Muscle of arm (tissue), 12 donors: ENCODE data around the gene FAM227B. TPM values are rescaled to one million over a fixed set of nuclear protein-coding genes. Genes with fewer than 3 reads are reported as not detected.
"Not testable (repeated sequence)": the region's sequence is repeated elsewhere in the genome, so short reads cannot be mapped to it uniquely, and the experiment has no call there.

Source experiments
- DNase-seq: peaks from one replicate; pipeline ENCODE4 v3.0.0-alpha.2; 2013
- polyA plus RNA-seq, 12 donors: library from polyadenylated mRNA; unstranded; fragments of 120-200 nt; gene quantifications; one replicate each; pipeline ENCODE4 v1.2.1, GENCODE V29; 2013; ENCODE audit not compliant: insufficient read length in 12 of 12

FAM227B gene
- polyA plus RNA-seq, 12 donors: 5.8 to 15.8 (median 8.5) TPM; not detected in 1

DNA sequence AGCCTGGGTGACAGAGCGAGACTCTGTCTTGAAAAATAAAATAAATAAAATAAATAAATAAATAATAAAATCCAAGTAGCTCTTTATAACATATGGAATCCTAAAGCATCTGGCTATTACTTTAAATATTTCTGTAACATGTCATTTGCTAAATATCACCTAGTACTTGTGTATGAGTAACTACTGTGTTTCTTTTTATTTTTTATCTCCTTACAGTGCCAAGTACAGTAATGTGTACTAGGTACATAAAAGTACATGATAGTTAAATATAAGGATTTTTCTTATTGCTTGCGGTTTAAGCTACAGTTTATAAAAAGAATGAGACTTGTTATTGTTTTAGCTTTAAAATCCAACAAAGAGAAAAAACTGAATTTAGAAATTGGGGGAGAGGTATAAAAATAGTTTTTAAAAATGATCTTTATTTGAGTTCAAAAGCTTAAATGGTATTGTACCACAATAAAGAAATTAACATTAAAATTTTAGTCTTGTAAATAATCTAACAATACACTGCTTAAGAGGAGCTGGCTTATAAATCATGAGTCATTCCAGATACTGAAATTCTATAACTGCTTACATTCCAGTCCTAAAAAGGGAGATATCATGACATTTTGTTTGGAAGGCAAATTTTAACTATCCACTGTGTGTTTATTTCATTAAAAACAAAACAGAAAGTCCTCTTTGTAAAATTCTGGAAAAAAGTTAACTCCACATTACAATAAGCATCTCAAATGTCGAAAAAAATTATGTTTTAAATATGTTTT lies 124.4 kb downstream of the FAM227B start:
- no peak for DNase-seq

DNA sequence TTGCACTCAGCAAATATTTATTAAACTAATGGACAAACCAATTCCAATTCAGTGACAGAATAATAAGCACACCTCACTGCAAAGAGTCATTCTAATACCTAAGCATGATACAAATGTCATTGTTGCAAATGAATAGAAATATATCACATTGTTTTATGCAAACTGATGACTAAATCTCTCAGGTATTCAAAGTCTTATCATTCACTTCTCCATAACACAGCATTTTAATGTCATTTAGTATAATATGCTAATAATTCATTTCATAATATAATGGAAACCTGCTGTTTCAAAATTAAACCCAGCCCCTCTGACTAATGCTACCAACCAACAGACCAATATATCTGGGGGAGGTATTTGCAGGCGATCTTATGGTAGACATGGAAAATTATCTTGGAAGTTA lies 125.8 kb downstream of the FAM227B start:
- no peak for DNase-seq

DNA sequence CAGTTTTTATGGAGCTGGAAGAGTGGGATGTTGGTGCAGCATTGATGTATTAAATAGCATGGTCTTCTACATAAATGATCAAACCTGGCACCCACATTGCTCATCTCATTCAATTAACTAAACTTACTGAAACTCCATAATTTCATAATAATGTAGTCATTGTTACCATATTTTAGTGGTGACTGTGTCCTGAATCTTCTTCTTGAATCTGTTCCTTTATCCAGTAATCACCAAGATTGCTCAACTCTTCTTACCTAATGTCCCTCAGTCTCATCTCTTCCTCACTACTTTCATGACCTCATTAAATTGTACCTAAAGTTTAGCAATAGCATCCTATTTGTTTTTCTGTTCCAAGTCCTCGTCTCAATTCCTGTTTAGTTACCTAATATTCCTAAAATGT lies 127.8 kb downstream of the FAM227B start:
- no peak for DNase-seq

DNA sequence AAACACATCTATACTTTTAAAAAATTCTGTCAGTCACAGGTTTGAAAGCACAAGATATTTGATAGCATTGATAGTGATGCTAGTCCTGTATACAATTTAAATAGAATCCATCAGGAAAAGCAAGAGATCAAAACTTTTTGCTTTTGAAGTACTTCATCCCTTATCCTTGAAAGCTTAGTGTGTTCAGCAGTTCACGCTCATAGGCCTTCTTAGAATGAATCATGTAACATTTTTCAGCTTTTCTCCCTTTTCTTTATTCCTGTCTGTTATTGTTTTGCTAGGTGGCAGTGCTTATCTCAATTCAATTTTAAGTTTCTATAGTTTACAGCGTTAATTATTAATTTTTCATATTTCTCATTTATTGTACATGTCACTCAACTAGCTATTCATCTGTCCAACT lies 128.5 kb downstream of the FAM227B start:
- no peak for DNase-seq

DNA sequence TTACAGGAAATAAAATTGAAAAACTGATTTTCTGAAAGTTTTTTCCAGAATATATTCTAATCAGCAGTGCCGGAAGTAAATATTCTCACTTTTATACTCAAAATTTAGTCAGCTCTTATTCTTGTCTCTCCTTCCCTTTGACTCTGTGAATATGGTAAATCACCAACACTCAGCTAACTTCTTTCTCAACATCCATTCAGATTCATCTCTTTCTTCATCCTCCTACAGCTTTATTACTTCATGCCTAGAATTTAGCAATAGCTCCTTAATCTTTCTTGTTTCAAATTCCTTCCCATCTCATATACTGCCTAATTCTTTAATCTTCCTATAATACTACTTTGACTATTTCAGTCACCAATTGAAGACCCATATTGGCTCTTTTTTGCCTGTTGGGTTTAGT lies 129.7 kb downstream of the FAM227B start:
- no peak for DNase-seq

DNA sequence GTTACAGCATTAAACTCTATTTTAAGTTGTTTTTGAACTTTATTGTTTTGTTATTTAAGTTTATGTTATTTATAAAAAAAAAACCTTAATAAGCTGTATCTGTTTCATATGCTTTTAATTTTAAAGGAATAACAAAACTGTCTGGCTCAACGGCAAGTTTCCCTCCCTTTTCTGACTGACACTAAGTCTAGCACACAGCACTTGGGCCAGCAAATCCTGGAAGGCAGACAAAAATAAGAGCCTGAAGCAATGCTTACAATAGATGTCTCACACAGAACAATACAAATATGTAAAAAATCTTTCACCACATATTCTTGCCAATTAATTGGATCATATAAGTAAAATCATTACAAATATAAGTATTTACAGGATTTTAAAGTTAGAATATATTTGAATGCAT lies 135.2 kb downstream of the FAM227B start:
- peak; percentile 45 for DNase-seq

DNA sequence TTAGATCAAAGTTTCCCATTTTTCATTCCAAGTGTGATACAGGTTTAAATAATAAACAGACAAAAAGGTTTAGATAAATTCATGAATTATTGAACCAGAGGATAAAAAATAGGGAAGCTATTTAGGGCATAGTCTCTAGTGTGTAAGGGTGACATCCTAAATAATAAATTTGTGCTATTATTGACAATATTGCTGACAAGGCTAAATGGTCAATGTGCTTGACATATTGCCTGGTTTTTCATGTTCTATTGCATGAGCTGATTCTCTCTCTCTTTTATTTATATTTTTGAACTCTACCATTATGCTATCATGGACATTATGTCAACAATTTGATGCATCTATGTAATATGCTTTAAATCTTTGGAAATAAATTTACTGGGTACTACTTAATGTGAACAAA lies 141.6 kb downstream of the FAM227B start:
- DNase-seq: not testable (repeated sequence)

DNA sequence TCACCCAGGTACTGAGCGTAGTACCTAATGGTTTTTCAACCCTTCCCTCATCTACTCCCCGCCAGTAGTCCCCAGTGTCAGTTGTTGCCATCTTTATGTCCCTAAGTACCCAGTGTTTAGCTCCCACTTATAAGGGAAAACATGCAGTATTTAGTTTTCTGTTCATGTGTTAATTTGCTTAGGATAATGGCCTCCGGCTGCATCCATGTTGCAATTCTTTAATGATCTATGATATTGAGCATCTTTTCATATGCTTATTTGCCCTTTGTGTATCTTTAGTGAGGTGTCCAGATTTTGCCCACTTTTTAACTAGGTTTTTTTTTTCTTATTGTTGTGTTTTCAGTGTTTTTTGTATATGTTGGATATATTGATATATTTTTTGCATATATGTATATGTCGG lies 142.6 kb downstream of the FAM227B start:
- DNase-seq: not testable (repeated sequence)

DNA sequence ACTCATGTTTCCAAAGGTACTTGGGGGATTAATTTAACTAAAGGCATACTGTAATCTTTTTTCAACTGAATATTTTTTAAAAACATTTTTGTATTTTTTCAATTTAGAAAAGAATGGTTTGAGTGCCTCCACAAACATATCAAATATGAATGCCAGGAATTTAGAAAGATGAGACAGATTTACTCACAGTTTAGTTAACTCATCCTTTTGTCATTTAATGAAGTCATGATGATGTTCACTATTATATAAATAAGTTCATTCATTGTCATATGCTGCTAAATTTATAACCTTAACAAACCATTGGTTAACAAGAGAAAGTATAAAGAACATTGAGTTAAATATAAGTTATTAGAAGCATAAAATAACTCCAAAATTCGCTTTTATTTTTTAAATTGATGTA lies 147.6 kb downstream of the FAM227B start:
- DNase-seq: no peak

DNA sequence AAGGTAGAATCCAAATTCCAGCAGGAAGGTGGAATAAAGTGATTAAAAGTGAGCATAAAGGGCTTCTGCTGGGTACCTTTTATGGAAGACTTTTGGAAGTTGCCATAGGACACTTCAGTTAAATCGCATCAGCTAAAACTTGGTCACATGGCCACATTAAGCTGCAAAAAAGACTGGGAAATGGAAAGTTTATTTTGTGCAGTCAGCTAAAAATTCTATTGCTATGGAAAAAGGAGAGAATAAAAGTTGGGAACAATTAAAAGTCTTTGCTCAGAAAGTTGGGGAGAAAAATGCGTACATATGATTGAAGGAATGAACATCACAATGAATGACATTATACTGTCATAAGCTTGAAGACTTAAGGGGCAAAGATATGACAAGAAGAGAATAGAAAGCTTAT lies 148.3 kb downstream of the FAM227B start:
- DNase-seq: no peak

DNA sequence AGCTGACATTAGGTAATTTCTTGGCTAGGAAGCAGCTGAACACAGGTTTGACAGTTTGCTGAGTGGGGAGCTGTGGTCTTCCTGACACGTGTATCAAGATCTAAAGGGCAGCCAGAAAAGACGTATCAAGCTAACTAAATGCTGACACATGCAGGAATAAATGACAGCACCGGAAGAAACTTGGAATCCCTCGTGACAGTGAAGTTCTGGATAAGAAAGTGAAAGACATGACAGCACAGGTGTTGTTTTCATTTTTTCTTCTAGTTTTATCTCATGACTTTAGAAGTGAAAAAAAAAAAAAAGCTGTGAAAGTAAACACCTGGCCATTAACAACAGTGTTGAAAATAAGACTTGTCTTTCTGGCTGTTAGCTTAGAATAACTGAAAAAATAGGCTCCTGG lies 148.9 kb downstream of the FAM227B start:
- DNase-seq: no peak

DNA sequence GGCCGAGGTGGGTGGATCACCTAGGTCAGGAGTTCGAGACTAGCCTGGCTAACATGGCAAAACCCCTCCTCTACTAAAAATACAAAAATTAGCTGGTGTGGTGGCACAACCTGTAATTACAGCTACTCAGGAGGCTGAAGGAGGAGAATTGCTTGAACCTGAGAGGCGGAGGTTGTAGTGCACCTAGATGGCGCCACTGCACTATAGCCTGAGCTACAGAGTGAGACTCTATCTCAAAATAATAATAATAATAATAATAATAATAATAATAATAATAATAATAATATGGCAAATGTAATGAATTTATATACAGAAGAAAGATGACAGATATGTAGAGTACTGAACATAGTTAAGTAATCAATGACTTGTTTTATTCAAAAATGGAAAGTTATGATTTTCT lies 149.4 kb downstream of the FAM227B start:
- DNase-seq: not testable (repeated sequence)

DNA sequence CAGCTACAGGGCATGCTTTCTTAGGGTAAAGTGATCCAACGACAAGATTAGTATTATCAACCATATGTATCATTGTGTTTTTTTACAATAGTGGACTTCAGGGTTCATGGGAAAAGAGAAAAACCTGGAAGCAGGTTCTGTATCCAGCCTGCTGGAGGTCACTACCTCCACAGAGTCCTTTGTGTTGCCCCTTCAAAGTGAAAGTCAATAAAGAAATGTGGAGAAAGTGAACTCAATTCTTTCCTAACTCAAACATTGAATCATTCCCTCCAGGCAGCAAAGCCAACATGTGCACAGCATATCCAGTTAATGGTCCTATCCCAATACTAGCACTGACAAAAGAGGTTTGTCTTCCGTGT lies 152.2 kb downstream of the FAM227B start:
- no peak for DNase-seq

DNA sequence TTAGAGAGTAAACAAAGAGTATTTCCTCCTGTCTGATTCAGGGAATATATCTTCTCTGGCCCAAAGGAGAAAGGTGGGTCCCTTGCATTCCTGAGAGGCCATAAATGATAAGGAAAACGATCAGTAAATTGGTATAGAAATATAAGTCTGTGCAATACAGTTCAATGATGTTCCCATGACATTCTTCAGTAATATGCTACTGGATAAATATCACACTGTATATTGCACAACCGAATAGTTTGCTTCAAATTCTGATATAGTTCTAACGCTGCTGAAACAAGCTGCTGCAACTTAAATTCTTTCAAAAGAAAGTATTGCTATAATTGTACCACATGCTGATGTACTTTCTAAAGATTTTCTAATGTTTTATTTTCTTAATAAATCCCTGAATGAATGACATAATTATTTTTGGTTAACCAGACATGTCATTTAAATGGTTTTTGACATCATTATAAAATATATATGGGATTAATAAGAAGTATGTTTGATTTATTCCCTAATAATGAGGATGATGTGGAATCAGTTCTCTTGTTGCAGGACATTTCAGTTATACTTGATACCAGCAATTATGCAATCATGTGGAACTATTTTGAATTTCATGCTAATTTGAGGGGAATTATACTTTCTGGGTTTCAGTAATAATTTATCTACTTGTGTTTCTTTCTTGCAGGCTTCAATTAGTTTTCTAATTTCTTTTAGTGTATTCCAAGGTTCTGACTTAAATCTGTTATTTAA lies 152.7 kb downstream of the FAM227B start:
- DNase-seq: no peak

DNA sequence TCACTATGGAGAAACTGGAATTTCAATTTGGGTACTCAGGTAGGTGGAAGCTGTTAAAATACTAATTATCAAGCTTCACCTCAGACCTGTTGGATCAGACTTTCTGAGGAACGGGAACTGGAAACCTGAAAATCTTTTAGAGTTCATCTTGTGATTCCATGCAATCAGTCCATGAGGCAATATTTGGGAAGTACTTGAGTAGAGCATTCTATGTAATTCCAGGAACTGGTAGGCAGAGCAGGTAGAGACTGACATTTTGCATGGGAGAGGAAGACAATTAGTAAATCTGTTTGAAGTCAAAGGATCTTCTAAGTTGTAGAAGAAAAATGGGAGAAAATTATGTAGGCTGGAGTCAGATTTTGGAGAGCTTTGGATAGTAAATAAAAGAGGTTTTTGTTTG lies 154.5 kb downstream of the FAM227B start:
- no peak for DNase-seq

DNA sequence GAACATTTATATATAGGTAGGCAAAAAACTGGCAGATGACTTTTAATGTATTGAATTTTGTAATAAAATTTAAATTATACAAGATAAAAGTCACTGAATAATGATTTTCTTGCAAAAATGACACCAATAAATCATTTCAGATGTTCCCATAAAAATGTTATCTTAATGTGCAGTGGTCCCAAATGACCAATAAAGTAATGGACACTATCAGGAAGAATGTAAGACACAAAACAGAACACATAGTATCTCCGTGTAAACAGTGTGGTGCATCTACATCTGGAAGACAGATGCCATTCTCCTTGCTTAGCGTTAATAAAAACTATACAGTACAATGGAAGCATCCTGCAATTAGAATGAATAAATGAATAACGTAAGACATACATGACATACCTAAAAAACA lies 156.1 kb downstream of the FAM227B start:
- no peak for DNase-seq

DNA sequence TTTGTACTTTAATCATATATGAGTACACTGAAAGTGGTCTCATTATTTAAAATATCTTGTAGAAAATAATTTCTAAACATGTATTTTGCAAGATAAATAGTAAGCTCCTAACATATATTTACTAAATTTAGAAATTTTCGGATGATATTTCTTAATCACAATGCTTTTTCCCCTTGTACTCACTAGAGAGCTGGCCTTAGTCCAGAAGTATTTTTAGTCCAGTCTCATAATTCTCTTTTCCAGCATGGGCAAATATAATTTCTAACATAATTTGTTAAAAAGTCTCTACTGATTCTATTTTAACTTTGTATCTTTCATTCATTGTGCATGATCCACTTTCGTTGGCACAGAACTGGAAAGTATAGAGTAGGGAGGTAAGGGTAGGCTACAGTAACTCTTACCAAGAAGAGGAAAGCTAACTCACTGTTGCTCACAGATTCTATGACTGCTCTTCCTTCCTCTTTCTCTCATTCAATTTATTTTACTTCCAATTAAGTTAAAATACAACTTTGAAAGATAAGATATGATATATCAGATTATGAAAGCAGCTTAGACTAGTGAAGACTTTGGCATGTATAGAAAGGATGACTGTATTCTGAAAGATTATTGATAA lies 158.3 kb downstream of the FAM227B start:
- no peak for DNase-seq

DNA sequence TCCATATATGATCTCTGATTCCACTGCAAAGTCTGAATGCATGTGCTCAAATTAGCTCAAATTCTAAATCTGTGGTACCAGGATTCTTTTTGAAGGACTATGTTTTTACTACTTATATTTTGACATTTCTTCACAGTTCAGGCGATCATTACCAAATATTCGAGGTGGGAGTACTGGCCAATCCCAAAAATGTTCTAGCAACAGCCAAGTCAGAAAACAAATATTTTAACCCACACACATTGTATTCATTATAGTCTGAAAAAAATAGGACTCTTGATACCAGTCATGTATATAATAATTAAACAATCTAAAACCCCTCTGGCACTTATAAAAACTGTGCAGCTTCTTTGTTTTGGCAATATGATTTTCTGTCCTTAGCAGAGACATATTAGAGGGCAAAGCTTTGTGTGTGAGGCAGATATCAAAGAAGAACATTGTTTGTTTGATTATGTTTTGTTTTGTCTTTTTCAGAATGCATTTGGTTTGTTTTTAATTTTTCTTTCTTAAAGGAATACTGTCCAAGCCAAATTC lies 160.1 kb downstream of the FAM227B start:
- DNase-seq: no peak

DNA sequence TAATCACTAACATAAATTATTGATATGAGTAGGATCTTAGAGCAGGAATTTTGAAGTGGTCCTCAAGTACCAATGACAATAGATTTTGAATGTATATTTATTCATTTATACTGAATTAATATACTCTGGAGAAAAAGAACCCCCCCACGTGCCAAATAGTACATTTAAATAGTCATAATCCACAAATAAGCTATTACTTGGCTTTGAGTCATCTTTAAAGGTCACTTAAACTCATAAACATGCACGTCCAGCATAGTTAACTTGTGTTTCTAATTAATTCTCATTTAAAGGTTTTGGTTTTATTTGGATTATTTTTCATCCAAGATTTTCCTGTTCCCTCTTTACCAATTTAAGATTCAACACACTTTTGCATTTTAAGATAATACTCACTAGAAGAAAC lies 162.5 kb downstream of the FAM227B start:
- no peak for DNase-seq

DNA sequence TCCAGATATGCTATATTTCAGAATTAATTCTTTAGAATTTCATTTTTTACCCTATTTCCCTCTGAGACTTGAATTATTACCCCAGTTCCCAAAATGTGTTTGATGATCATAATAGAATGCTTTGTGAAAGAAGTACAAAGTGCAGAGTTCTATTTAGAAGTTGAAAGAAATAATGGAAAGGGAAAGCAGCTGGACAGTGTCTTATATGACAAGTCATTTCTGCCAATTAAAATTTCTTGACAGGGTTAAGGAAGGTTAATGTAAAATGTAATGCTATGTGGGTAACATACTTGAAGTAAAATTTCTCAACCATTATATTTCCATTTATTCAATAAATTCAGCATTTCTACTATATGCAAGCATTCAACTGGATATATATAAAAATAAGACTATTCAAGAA lies 164.5 kb downstream of the FAM227B start:
- DNase-seq: no peak

DNA sequence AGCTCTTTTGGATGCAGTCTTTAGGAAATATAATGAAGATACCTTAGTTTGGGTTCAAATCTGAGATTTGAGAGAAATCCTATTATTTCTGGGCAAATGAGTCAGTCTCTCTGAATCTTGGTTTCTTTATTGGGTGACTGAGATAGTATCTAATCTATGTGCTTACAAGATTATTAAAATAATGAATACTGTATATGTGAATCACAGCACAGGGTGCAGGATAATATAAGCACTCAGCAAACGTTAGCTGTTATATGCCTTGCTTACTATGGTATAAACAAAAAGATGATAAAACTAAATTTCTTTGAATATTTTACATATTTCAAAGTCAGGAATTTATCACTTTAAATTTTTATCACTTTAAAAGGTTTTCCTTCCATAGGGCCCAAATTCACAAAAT lies 168.0 kb downstream of the FAM227B start:
- no peak for DNase-seq

DNA sequence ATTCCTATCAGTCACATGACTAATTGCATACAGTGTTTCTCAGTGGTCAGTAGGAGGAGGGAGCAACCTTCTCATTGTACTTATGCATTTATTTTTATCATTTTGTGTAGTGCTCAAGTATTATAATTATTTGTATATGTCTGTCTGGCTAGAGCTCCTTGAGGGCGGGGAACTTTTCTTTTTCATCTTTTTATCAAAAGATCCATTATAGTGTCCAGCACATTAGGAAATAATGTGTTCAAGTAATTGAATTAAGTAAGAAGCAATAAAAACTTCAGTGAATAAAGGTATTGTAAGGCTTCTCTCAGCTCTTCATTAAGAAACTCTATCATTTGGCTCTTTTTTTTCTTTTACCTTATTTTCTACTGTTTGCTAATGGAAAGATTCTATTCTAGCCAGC lies 178.8 kb downstream of the FAM227B start:
- DNase-seq: no peak

DNA sequence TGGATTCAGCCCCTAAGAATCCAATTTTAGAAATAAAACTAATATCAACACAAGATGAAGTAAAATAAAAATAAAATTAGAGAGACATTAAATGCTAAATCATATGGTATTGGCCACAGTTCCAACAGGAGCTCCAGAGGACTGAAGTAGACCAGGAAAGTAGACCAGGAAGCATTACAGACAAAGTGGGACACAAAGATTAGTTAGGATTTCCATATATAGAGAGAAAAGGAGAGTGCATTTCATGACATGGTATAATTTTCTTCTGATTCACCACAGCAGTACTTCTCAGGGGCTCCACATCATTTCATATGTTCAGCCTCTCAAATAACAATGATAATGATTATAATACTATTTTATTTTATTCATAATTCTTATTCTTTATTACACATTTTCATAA lies 179.3 kb downstream of the FAM227B start:
- DNase-seq: no peak
